Measurements from ENCODE around the gene NUCB1.
A peak's percentile ranks its signal among the peaks of the same experiment; 100 is the strongest.
"Not testable (repeated sequence)": the region's sequence is repeated elsewhere in the genome, so short reads cannot be mapped to it uniquely, and the experiment has no call there.

The NUCB1 gene
- total RNA-seq, result 116 to 141 (median 131) reads per million in 4 experiments

- peak; percentile 99 for DNase-seq
These were observed at the start of gene NUCB1 for GRCh38 chr19:48899781-48900476. Gene NUCB1, plus strand, starts transcription at chr19:48900312. Its CDS starts 485 bp downstream, at chr19:48900797.

- no peak for DNase-seq
These were observed 47.8 kb upstream of the NUCB1 start for GRCh38 chr19:48852292-48852691.

GRCh38 chr19:48853483-48853882 lies 46.6 kb upstream of the NUCB1 start:
- no peak for DNase-seq

GRCh38 chr19:48854103-48854502 lies 46.0 kb upstream of the NUCB1 start:
- DNase-seq, result no peak

GRCh38 chr19:48856921-48857320 lies 43.2 kb upstream of the NUCB1 start:
- DNase-seq, result no peak

GRCh38 chr19:48858984-48859710 lies 41.0 kb upstream of the NUCB1 start:
- DNase-seq, result peak; percentile 69

- DNase-seq, result no peak
These were observed 40.2 kb upstream of the NUCB1 start for GRCh38 chr19:48859711-48860572.

GRCh38 chr19:48861313-48861712 lies 38.8 kb upstream of the NUCB1 start:
- no peak for DNase-seq

GRCh38 chr19:48862827-48863226 lies 37.3 kb upstream of the NUCB1 start:
- DNase-seq, result no peak

- DNase-seq, result no peak
These were observed 33.4 kb upstream of the NUCB1 start for GRCh38 chr19:48866692-48867091.

GRCh38 chr19:48867123-48867745 lies 32.9 kb upstream of the NUCB1 start:
- DNase-seq, result no peak

- no peak for DNase-seq
These were observed 32.4 kb upstream of the NUCB1 start for GRCh38 chr19:48867746-48868113.

GRCh38 chr19:48868114-48868886 lies 31.8 kb upstream of the NUCB1 start, which contains the start of gene PLEKHA4:
Gene PLEKHA4, minus strand, starts transcription at chr19:48868617. Its CDS starts 997 bp downstream, at chr19:48867620.
- DNase-seq, result no peak

- no peak for DNase-seq
These were observed 30.1 kb upstream of the NUCB1 start for GRCh38 chr19:48870048-48870447.

- not testable (repeated sequence) for DNase-seq
These were observed 28.5 kb upstream of the NUCB1 start for GRCh38 chr19:48871471-48872181.

- DNase-seq, result peak; percentile 99
These were observed 27.8 kb upstream of the NUCB1 start, which contains the start of gene PPP1R15A for GRCh38 chr19:48872182-48872883. Gene PPP1R15A, plus strand, starts transcription at chr19:48872421. Its CDS starts 813 bp downstream, at chr19:48873234.

GRCh38 chr19:48872884-48873475 lies 27.1 kb upstream of the NUCB1 start:
- DNase-seq, result peak; percentile 53

GRCh38 chr19:48873476-48874302 lies 26.4 kb upstream of the NUCB1 start:
- no peak for DNase-seq

Data from effector CD8-positive, alpha-beta T cell (primary cell).